Thoracic aorta (tissue), 2 donors: ENCODE results near the gene HEATR5A. TPM values are rescaled to one million over a fixed set of nuclear protein-coding genes. Genes with fewer than 3 reads are reported as not detected.
A peak's percentile ranks its signal among the peaks of the same experiment; 100 is the strongest.

Experiments used
- ATAC-seq: fragments of 150-250 bp; one replicate; pipeline ENCODE4 v1.8.0; 2017; ENCODE audit warnings: low read depth; ENCODE audit not compliant: insufficient number of reproducible peaks, low FRiP score
- DNase-seq: peaks from one replicate; pipeline ENCODE4 v3.0.0-alpha.2; 2020; ENCODE audit warnings: low spot score
- H3K27ac ChIP-seq, 2 donors: fragments of 200-600 bp; sonication (generic); 1 replicate in 1 of 2; 2 replicates in 1 of 2; pipeline ENCODE4 v1.5.1; 2016; ENCODE audit warnings: mild to moderate bottlenecking in 2 of 2, moderate library complexity in 2 of 2
- H3K27me3 ChIP-seq: fragments of 200-600 bp; sonication (generic); replicated peaks from 2 replicates; pipeline ENCODE4 v1.6.0; 2016; ENCODE audit warnings: mild to moderate bottlenecking; ENCODE audit not compliant: insufficient read depth
- H3K36me3 ChIP-seq: fragments of 200-600 bp; sonication (generic); one replicate; pipeline ENCODE4 v1.5.1; 2016
- H3K4me1 ChIP-seq, 2 donors: fragments of 200-600 bp; sonication (generic); 1 replicate in 1 of 2; 2 replicates in 1 of 2; pipeline versions ENCODE4 v1.5.1 to v1.6.0; 2016; ENCODE audit warnings: low read depth in 2 of 2, mild to moderate bottlenecking in 1 of 2; ENCODE audit not compliant: control insufficient read depth in 1 of 2
- H3K4me3 ChIP-seq: fragments of 200-600 bp; sonication (generic); 2 replicates; pipeline ENCODE4 v1.5.1; 2016; ENCODE audit warnings: mild to moderate bottlenecking
- H3K9me3 ChIP-seq: fragments of 200-600 bp; sonication (generic); 2 replicates; pipeline ENCODE4 v1.5.1; 2016
- CTCF ChIP-seq: fragments of 200-600 bp; sonication (generic); IDR thresholded peaks from one replicate; pipeline ENCODE4 v1.5.1; 2019; ENCODE audit warnings: antibody characterized with exemption
- total RNA-seq, 2 donors: library from RNA; depleted of rRNA; stranded (reverse); fragments of >200 nt; gene quantifications; one replicate each; pipeline versions ENCODE4 v1.1.0 to v1.2.3, GENCODE V29; 2016

Gene HEATR5A
- total RNA-seq, 2 donors from 2014 or later = 39.1 to 43.6 TPM

GRCh38 chr14:31425905-31426304 is 5.6 kb upstream of the HEATR5A start:
- H3K36me3 ChIP-seq = no peaks in the 10 kb centered on the region
- no peak overlapping the region for H3K27ac ChIP-seq
- H3K4me3 ChIP-seq = no peak overlapping the region
- no peaks in the 10 kb centered on the region for H3K9me3 ChIP-seq
- no peak for TF ChIP-seq CTCF
- no peaks in the 10 kb centered on the region for H3K27me3 ChIP-seq
- no peak for DNase-seq
- ATAC-seq = no peak
- H3K4me1 ChIP-seq = no peaks in the 10 kb centered on the region

DNA sequence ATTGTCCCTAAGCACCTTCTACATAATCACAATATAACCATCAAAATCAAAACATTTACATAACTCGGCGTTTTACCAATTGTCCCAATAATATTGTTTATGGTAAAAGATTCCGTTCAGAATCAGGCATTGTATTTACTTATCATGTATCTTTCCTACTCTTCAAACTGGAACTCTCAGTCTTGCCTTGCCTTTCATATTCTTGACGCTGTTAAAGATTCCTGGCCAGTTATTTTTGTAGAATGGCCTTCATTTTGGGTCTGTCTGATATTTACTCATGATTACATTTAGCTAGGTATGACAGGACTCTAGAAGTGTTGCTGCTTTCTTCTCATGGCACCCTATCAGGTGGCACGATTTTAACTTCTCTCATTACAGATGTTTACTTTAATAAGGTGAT is 850 bp upstream of the HEATR5A start:
- H3K27me3 ChIP-seq = no peaks in the 10 kb centered on the region
- no peaks in the 10 kb centered on the region for H3K36me3 ChIP-seq
- peak overlapping the region; percentile 98 for H3K4me3 ChIP-seq
- peak overlapping the region; percentile 22 to 45 for H3K27ac ChIP-seq
- ATAC-seq (no peak), DNase-seq (no peak)
- peaks cover 9 to 16% of the 10 kb centered on the region in 2 donors for H3K4me1 ChIP-seq
- TF ChIP-seq CTCF = no peak
- no peaks in the 10 kb centered on the region for H3K9me3 ChIP-seq

DNA sequence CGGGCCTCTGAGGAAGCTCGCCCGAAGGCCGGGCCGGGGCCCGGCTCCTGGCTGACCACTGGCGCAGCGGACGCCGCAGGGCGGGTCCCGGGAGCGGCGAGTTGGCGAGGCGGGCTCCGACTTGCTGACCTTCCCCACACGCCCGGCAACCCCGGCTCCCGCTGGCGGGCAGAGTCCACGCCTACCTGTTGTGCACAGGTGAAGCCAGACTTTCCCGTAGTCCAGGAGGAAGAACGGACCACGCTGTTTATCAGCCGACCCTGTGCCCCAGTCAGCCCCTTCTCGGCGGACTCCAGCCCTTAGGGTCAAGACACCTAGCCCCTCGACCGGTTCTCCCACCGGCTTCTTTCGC is 407 bp downstream of the HEATR5A start:
- peak; percentile 46 for ATAC-seq
- Histone ChIP-seq H3K4me1 (peaks cover 14 to 29% of the 10 kb centered on the region in 2 donors), H3K4me3 (peak overlapping the region; percentile 98), H3K36me3 (no peaks in the 10 kb centered on the region), H3K9me3 (no peaks in the 10 kb centered on the region), H3K27me3 (no peaks in the 10 kb centered on the region), H3K27ac (peak overlapping the region; percentile 79 to 87)
- DNase-seq = no peak
- no peak for TF ChIP-seq CTCF

DNA sequence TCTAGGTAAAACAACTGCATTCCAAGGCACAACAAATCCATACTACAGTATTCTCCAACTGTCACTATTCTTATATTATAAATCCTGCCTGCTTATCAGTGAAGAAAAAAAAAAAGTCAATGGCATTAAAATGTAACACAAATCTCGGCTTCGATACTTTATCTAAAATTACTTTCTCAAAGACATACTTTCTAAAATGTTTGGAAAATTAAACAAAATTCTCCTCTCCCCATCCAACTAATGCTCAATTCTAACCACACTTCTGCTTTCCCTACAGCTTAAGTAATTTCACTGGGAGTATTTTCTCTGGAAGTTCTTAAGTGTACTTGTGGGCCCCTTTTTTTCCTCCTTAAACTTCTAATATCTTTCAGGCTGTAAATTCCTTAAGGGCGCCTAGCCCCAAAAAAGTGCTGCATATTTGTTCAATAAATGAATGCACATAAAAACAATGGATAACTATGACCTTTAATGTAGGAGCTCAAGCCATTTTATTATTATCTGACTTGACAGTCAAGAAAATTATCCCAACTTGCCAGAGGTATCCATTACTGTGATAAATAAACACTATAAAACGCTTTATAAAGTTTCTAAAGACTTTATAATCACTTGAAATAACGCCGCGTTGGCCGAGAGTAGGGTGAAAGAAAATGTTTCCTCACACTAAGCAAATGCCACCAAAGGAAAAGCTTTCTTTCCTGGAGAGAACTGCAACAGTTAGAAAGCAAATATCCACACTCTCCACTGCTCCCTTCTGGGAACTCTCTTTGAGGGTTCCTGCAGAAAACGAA is 977 bp downstream of the HEATR5A start:
- DNase-seq (no peak), ATAC-seq (no peak)
- TF ChIP-seq CTCF = no peak
- H3K9me3 ChIP-seq = no peaks in the 10 kb centered on the region
- H3K4me3 ChIP-seq = peak overlapping the region; percentile 98
- peaks cover 17 to 34% of the 10 kb centered on the region in 2 donors for H3K4me1 ChIP-seq
- H3K36me3 ChIP-seq = no peaks in the 10 kb centered on the region
- H3K27ac ChIP-seq = peak overlapping the region; percentile 79 to 87
- H3K27me3 ChIP-seq = no peaks in the 10 kb centered on the region

DNA sequence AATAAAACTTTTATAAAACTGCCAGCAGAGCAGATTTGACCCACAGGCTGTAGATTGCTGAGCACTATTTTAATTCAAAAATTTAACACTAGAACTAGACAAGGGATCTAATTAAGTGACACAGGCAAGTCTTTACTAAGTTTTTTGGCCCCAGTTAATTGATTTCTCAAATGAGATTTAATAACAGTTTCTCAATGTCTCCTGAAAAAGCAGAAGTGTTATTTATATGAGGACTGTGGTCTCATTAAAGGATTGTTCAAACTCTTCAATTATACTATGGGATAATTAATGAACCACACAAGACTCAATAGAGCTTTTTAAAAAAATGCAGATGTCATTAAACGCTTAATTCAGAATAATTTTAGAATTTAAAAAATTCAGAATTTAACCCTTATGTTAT is 1.9 kb downstream of the HEATR5A start:
- no peak for TF ChIP-seq CTCF
- Histone ChIP-seq H3K4me3 (no peak overlapping the region), H3K27ac (no peak overlapping the region), H3K9me3 (no peaks in the 10 kb centered on the region), H3K36me3 (no peaks in the 10 kb centered on the region), H3K4me1 (peaks cover 25 to 41% of the 10 kb centered on the region in 2 donors), H3K27me3 (no peaks in the 10 kb centered on the region)
- DNase-seq (no peak), ATAC-seq (no peak)
